Osteocyte (in vitro differentiated cells): ENCODE data around the gene SMIM35. TPM values are rescaled to one million over a fixed set of nuclear protein-coding genes. Genes with fewer than 3 reads are reported as not detected.
"Not testable (repeated sequence)": the region's sequence is repeated elsewhere in the genome, so short reads cannot be mapped to it uniquely, and the experiment has no call there.

Experiments
- DNase-seq: peaks from one replicate; pipeline ENCODE4 v3.0.0; 2021; ENCODE audit warnings: mixed read lengths; ENCODE audit not compliant: unreplicated experiment; ENCODE audit errors: extremely low spot score
- H3K27ac Mint-ChIP-seq: one replicate; pipeline ENCODE4 v1.8.0; 2021; ENCODE audit warnings: mild to moderate bottlenecking, mixed read lengths; ENCODE audit not compliant: unreplicated experiment
- H3K27me3 Mint-ChIP-seq: one replicate; pipeline ENCODE4 v1.8.0; 2021; ENCODE audit warnings: mixed read lengths; ENCODE audit not compliant: unreplicated experiment
- H3K36me3 Mint-ChIP-seq: one replicate; pipeline ENCODE4 v1.8.0; 2021; ENCODE audit warnings: mixed read lengths; ENCODE audit not compliant: unreplicated experiment
- H3K4me1 Mint-ChIP-seq: one replicate; pipeline ENCODE4 v1.8.0; 2021; ENCODE audit warnings: mixed read lengths; ENCODE audit not compliant: unreplicated experiment
- H3K4me3 Mint-ChIP-seq: one replicate; pipeline ENCODE4 v1.8.0; 2021; ENCODE audit warnings: mild to moderate bottlenecking, moderate library complexity, mixed read lengths; ENCODE audit not compliant: unreplicated experiment
- H3K9me3 Mint-ChIP-seq: one replicate; pipeline ENCODE4 v1.8.0; 2021; ENCODE audit warnings: mixed read lengths; ENCODE audit not compliant: unreplicated experiment
- CTCF ChIP-seq: fragments of 200-600 bp; sonication (generic); IDR thresholded peaks from 2 replicates; pipeline ENCODE4 v1.5.0; 2021; ENCODE audit warnings: antibody characterized with exemption, mild to moderate bottlenecking, moderate library complexity
- total RNA-seq: library from RNA; stranded (reverse); gene quantifications from 2 replicates; pipeline ENCODE4 v1.2.1, GENCODE V29; 2021

SMIM35 gene
- total RNA-seq, 1 donor from 2014 or later: not detected

- H3K4me1 Mint-ChIP-seq: no peaks in the 10 kb centered on the region
- H3K36me3 Mint-ChIP-seq: no peaks in the 10 kb centered on the region
- no peak overlapping the region for H3K27ac Mint-ChIP-seq
Observed at GRCh38 chr11:118009864-118010737, 76.7 kb downstream of the SMIM35 start.

GRCh38 chr11:118008271-118008911 is 78.4 kb downstream of the SMIM35 start:
- H3K4me3 Mint-ChIP-seq: no peak overlapping the region
- no peak overlapping the region for H3K27ac Mint-ChIP-seq
- no peak for TF ChIP-seq CTCF

More at GRCh38 chr11:118009864-118010737, 76.7 kb downstream of the SMIM35 start:
- no peak for TF ChIP-seq CTCF
- Mint-ChIP-seq H3K27me3 (peaks cover 2% of the 10 kb centered on the region), H3K9me3 (no peaks in the 10 kb centered on the region), H3K4me3 (no peak overlapping the region)
- DNase-seq: no peak

GRCh38 chr11:118007563-118008270 is 79.0 kb downstream of the SMIM35 start:
- not testable (repeated sequence) for H3K27me3 Mint-ChIP-seq, H3K4me1 Mint-ChIP-seq, H3K27ac Mint-ChIP-seq, H3K36me3 Mint-ChIP-seq, H3K4me3 Mint-ChIP-seq, H3K9me3 Mint-ChIP-seq
- DNase-seq: peak; percentile 25

More at GRCh38 chr11:118008271-118008911, 78.4 kb downstream of the SMIM35 start:
- Mint-ChIP-seq H3K4me1 (no peaks in the 10 kb centered on the region), H3K36me3 (no peaks in the 10 kb centered on the region), H3K27me3 (peaks cover 4% of the 10 kb centered on the region), H3K9me3 (peaks cover 3% of the 10 kb centered on the region)
- peak; percentile 70 for DNase-seq

GRCh38 chr11:118007040-118007439 is 79.7 kb downstream of the SMIM35 start:
- no peak overlapping the region for H3K4me3 Mint-ChIP-seq
- no peaks in the 10 kb centered on the region for H3K4me1 Mint-ChIP-seq
- no peak overlapping the region for H3K27ac Mint-ChIP-seq
- TF ChIP-seq CTCF: no peak
- H3K36me3 Mint-ChIP-seq: no peaks in the 10 kb centered on the region
- DNase-seq: peak; percentile 32
- H3K9me3 Mint-ChIP-seq: peaks cover 3% of the 10 kb centered on the region
- peaks cover 5% of the 10 kb centered on the region for H3K27me3 Mint-ChIP-seq

GRCh38 chr11:118006153-118006534 is 80.6 kb downstream of the SMIM35 start:
- Mint-ChIP-seq H3K4me3 (no peak overlapping the region), H3K9me3 (peaks cover 3% of the 10 kb centered on the region), H3K27me3 (peaks cover 5% of the 10 kb centered on the region), H3K27ac (no peak overlapping the region), H3K4me1 (no peaks in the 10 kb centered on the region), H3K36me3 (no peaks in the 10 kb centered on the region)
- TF ChIP-seq CTCF: no peak
- peak; percentile 42 for DNase-seq
